Activated naive CD4-positive, alpha-beta T cell treated with anti-CD3 and anti-CD28 coated beads, Interleukin-2, amount 50 U/mL, for 24 hours (primary cell): ENCODE measurements around the gene CHL1.

Source experiments
- H3K27ac Mint-ChIP-seq: one replicate; pipeline ENCODE4 v1.8.0; 2021; ENCODE audit warnings: mild to moderate bottlenecking, mixed read lengths
- H3K27me3 Mint-ChIP-seq: one replicate; pipeline ENCODE4 v1.8.0; 2021; ENCODE audit warnings: mixed read lengths
- H3K36me3 Mint-ChIP-seq: one replicate; pipeline ENCODE4 v1.8.0; 2021; ENCODE audit warnings: mixed read lengths
- H3K4me1 Mint-ChIP-seq: one replicate; pipeline ENCODE4 v1.8.0; 2021; ENCODE audit warnings: mixed read lengths
- H3K4me3 Mint-ChIP-seq: one replicate; pipeline ENCODE4 v1.8.0; 2021; ENCODE audit warnings: mild to moderate bottlenecking, mixed read lengths
- H3K9me3 Mint-ChIP-seq: one replicate; pipeline ENCODE4 v1.8.0; 2021; ENCODE audit warnings: mixed read lengths

Gene CHL1

GRCh38 chr3:248864-249520 lies 52.4 kb downstream of the CHL1 start:
- H3K27ac Mint-ChIP-seq: no peak overlapping the region
- H3K4me3 Mint-ChIP-seq: no peak overlapping the region
- no peaks in the 10 kb centered on the region for H3K27me3 Mint-ChIP-seq
- H3K36me3 Mint-ChIP-seq: no peaks in the 10 kb centered on the region
- H3K4me1 Mint-ChIP-seq: peaks cover 4% of the 10 kb centered on the region
- H3K9me3 Mint-ChIP-seq: no peaks in the 10 kb centered on the region

DNA sequence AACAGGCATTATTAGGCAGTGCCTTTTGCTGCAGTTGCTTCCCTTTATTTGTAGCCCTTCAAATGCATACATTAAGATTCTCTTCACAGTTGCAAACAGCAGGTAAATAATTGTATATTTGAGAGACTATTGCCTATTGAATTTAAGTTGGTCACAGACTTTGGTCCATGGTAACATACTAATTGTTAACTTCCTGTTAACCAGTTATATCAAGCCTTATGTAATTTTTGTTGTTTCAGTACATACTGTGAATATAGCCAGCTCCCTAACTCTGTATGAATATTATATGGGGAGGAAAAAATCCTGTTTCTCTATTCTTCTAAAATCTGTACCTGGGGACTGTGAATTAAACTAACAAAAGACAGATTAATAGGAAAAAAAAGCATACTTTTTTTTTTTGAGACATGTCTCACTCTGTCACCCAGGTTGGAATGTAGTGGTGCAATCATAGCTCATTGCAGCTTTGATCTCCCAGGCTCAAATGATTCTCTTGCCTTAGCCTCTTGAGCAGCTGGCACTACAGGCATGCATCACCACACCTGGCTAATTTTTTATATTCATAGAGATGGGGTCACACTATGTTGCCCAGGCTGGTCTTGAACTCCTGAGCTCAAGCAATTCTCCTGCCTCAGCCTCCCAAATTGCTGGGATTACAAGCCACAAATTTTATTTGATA lies 53.2 kb downstream of the CHL1 start:
- Mint-ChIP-seq H3K4me1 (peaks cover 4% of the 10 kb centered on the region), H3K9me3 (no peaks in the 10 kb centered on the region), H3K27me3 (no peaks in the 10 kb centered on the region), H3K4me3 (no peak overlapping the region), H3K27ac (no peak overlapping the region), H3K36me3 (no peaks in the 10 kb centered on the region)

- H3K9me3 Mint-ChIP-seq: no peaks in the 10 kb centered on the region
- H3K4me1 Mint-ChIP-seq: no peaks in the 10 kb centered on the region
- no peaks in the 10 kb centered on the region for H3K27me3 Mint-ChIP-seq
- peaks cover 2% of the 10 kb centered on the region for H3K36me3 Mint-ChIP-seq
- H3K4me3 Mint-ChIP-seq: no peak overlapping the region
- H3K27ac Mint-ChIP-seq: no peak overlapping the region
Observed at GRCh38 chr3:256501-256900, 59.9 kb downstream of the CHL1 start.

DNA sequence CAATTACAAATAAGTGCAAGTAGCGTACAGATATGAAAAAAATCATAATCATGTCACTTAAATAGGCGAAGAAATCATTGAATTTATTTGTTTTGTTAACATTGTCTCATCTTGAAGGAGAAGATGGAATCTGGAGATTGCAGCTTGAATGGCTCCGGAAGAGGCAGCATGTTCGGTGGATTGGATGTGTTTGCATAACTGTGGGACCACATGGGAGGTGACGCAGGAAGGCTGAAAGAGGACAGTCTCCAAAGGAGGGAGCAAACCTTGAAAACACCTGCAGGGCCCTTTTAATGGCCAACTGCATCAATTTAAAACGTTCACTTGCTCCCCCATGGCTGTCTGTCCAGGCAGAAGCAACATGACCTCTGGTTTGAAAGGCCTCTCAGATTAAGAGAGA lies 61.3 kb downstream of the CHL1 start:
- no peak overlapping the region for H3K27ac Mint-ChIP-seq
- H3K4me3 Mint-ChIP-seq: no peak overlapping the region
- no peaks in the 10 kb centered on the region for H3K9me3 Mint-ChIP-seq

DNA sequence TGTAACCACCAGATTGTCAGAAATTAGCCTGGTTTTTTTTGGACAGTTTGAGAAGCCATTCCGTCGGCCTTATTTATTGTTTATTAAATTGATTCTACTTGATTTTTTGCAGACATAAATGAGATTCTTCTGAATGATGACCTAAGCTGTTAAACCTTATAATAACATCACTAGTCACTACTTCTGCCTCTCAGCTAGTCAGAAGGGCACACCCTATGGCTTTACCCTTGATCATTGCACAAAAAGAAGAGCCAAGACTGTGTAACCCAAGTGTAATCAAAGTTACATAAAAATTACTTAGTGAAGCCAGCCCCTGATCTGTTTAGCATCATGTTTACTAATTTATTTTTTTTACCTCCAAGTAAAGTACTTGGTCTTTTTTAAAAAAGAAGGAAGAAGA lies 64.3 kb downstream of the CHL1 start:
- Mint-ChIP-seq H3K27me3 (no peaks in the 10 kb centered on the region), H3K4me3 (no peak overlapping the region), H3K27ac (no peak overlapping the region), H3K36me3 (peaks cover 2% of the 10 kb centered on the region), H3K4me1 (no peaks in the 10 kb centered on the region), H3K9me3 (no peaks in the 10 kb centered on the region)

More for the DNA sequence above, 61.3 kb downstream of the CHL1 start:
- Mint-ChIP-seq H3K27me3 (no peaks in the 10 kb centered on the region), H3K36me3 (peaks cover 2% of the 10 kb centered on the region), H3K4me1 (no peaks in the 10 kb centered on the region)

GRCh38 chr3:263393-263792 lies 66.8 kb downstream of the CHL1 start:
- Mint-ChIP-seq H3K4me3 (no peak overlapping the region), H3K27ac (no peak overlapping the region), H3K36me3 (peaks cover 2% of the 10 kb centered on the region)

DNA sequence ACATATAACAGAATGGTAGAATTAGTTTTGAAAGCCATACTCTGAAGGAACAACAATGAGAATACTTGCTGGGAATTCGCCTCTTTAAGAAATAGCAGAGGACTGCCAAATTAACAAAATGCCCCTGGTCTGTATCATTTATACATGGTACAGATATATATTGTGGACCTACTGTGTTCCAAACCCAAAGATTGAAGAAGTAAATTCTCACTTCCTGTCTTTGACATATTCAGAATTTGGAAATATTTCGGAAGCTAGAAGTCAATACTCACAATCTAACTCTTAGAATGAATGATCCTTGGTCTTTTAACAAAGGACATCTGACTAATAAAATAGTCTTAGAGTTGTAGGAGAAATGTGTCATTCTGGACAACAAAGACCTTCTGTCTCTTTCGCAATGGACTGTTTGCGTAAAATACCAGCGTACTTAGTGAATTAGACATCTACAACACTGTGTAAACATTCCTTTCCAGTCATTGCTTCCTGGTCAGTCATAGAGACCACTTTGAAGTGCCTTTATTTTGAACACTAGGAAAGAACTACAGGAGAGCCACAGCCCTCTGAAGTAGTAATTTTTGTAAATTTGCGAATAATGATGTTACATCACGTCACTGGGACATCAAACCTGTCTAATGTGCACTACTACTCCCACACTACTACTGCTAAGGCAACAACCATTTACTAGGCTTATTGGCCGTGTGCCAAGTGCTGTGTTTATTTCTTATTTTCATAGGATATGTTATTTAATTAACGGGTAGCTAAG lies 68.0 kb downstream of the CHL1 start:
- no peak overlapping the region for H3K27ac Mint-ChIP-seq
- no peaks in the 10 kb centered on the region for H3K4me1 Mint-ChIP-seq
- peaks cover 2% of the 10 kb centered on the region for H3K36me3 Mint-ChIP-seq
- peaks cover 5% of the 10 kb centered on the region for H3K9me3 Mint-ChIP-seq
- H3K4me3 Mint-ChIP-seq: no peak overlapping the region
- no peaks in the 10 kb centered on the region for H3K27me3 Mint-ChIP-seq

More at GRCh38 chr3:263393-263792, 66.8 kb downstream of the CHL1 start:
- no peaks in the 10 kb centered on the region for H3K9me3 Mint-ChIP-seq
- no peaks in the 10 kb centered on the region for H3K4me1 Mint-ChIP-seq
- no peaks in the 10 kb centered on the region for H3K27me3 Mint-ChIP-seq

- Mint-ChIP-seq H3K27ac (no peak overlapping the region), H3K36me3 (no peaks in the 10 kb centered on the region), H3K4me3 (no peak overlapping the region), H3K4me1 (peaks cover 3% of the 10 kb centered on the region), H3K27me3 (no peaks in the 10 kb centered on the region), H3K9me3 (peaks cover 5% of the 10 kb centered on the region)
Observed at GRCh38 chr3:267101-267500, 70.5 kb downstream of the CHL1 start.

DNA sequence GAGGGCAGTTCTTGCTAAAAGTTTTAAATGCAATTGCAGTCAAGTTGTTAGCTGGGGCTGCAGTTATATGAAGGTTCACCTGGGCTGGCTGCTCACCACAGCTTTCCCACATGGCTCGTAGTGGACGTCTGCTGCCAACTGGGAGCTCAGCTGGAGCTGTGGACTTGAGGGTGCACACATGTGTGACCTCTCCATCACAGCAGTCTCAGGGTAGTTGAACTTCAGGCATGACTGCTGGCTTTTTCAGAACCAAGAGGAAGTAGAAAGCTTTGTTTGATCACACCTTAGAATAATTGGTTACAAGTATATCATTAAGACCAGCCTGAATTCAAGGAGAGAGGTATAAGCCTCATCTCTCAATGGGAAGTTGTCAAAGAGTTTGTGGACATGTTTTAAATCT lies 74.1 kb downstream of the CHL1 start:
- no peaks in the 10 kb centered on the region for H3K27me3 Mint-ChIP-seq
- peaks cover 9% of the 10 kb centered on the region for H3K9me3 Mint-ChIP-seq
- peaks cover 3% of the 10 kb centered on the region for H3K4me1 Mint-ChIP-seq
- no peaks in the 10 kb centered on the region for H3K36me3 Mint-ChIP-seq
- H3K27ac Mint-ChIP-seq: no peak overlapping the region
- no peak overlapping the region for H3K4me3 Mint-ChIP-seq

DNA sequence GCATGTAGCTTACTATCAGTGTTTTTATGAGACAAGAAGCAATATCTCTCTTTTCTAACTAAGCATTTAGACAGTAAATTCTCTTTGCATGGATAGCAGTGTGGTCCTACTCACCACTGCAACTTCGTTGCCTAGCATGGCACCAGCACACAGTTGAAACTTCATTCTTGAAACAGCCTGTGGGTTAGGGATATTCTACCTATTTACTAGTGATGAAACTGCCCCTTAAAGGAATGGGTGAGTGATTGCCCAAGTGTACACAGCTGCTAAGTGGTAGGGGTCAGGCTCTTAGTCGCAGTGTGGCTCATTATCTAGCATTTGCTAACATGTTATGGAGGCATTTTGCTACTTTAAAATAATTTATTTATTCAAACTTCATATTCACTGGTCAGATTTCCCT lies 78.4 kb downstream of the CHL1 start:
- peaks cover 3% of the 10 kb centered on the region for H3K4me1 Mint-ChIP-seq
- no peak overlapping the region for H3K4me3 Mint-ChIP-seq
- peaks cover 4% of the 10 kb centered on the region for H3K9me3 Mint-ChIP-seq
- no peaks in the 10 kb centered on the region for H3K27me3 Mint-ChIP-seq
- H3K36me3 Mint-ChIP-seq: no peaks in the 10 kb centered on the region
- no peak overlapping the region for H3K27ac Mint-ChIP-seq

DNA sequence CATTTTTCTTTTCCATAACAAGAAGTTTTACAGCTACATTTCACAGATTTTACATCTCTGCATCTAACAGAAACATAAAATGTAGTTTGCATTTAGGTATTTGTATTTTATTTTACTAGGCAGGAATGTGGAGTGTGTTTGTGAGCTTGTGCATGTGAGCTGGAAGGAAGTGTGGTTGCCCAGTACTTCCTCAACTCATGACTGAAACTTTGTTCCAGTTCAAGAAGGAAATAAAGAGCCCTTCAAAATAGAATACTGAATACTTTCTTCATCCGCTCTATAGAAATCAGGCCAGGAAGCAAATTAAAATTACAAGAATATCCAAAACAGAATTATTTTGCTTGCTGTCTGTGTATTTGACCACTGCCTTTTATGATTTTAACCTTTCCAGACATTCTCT lies 81.3 kb downstream of the CHL1 start:
- no peaks in the 10 kb centered on the region for H3K9me3 Mint-ChIP-seq
- H3K36me3 Mint-ChIP-seq: no peaks in the 10 kb centered on the region
- H3K4me3 Mint-ChIP-seq: no peak overlapping the region
- H3K4me1 Mint-ChIP-seq: no peaks in the 10 kb centered on the region
- no peak overlapping the region for H3K27ac Mint-ChIP-seq
- H3K27me3 Mint-ChIP-seq: no peaks in the 10 kb centered on the region

GRCh38 chr3:278300-279064 lies 81.9 kb downstream of the CHL1 start:
- no peaks in the 10 kb centered on the region for H3K9me3 Mint-ChIP-seq
- H3K27ac Mint-ChIP-seq: no peak overlapping the region
- no peaks in the 10 kb centered on the region for H3K27me3 Mint-ChIP-seq
- H3K4me1 Mint-ChIP-seq: no peaks in the 10 kb centered on the region
- no peaks in the 10 kb centered on the region for H3K36me3 Mint-ChIP-seq
- H3K4me3 Mint-ChIP-seq: no peak overlapping the region

GRCh38 chr3:279325-279724 lies 82.8 kb downstream of the CHL1 start:
- Mint-ChIP-seq H3K4me3 (no peak overlapping the region), H3K27me3 (peaks cover 2% of the 10 kb centered on the region), H3K9me3 (peaks cover 6% of the 10 kb centered on the region), H3K36me3 (no peaks in the 10 kb centered on the region), H3K27ac (no peak overlapping the region), H3K4me1 (no peaks in the 10 kb centered on the region)

DNA sequence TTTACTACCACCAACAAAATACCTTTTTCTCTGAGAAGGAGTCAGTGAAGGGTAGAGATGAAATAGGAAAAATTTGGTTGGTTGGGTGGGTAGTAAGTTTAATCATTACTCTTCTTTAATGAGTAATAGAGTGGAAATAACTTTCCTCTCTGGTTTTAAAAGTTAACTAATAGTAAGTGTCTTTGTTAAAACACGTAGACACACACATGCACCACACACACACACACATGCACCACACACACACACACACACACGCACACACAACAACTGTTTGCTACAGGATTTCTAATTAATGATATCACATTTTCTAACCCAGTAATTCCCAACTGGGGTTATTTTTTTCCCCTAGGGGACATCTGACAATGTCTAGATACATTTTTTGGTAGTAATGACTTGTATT lies 84.1 kb downstream of the CHL1 start:
- Mint-ChIP-seq H3K27ac (no peak overlapping the region), H3K36me3 (no peaks in the 10 kb centered on the region), H3K27me3 (peaks cover 2% of the 10 kb centered on the region)

DNA sequence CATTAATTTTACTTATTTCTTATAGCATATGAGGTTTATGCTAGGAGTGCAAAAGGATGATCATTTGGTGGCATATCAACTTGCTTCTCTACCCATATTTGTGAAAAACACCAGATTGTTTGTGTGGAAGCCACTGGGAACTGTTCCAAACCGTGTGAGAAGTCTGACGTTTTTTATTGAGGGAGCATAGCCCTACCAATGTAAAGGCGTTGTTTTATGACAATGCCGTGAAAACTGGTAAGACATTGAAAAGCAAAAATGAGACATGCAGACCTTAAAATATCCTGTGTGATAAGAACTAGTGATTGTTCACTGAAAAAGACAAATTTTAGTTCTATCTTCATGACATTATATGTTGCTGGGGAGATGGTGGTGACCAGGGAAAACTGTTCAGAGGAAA lies 87.8 kb downstream of the CHL1 start:
- no peaks in the 10 kb centered on the region for H3K36me3 Mint-ChIP-seq
- peaks cover 2% of the 10 kb centered on the region for H3K27me3 Mint-ChIP-seq
- H3K27ac Mint-ChIP-seq: no peak overlapping the region
- H3K9me3 Mint-ChIP-seq: peaks cover 9% of the 10 kb centered on the region
- H3K4me3 Mint-ChIP-seq: no peak overlapping the region
- H3K4me1 Mint-ChIP-seq: no peaks in the 10 kb centered on the region

More for the DNA sequence above, 84.1 kb downstream of the CHL1 start:
- Mint-ChIP-seq H3K4me1 (no peaks in the 10 kb centered on the region), H3K9me3 (peaks cover 9% of the 10 kb centered on the region), H3K4me3 (no peak overlapping the region)
